ENCODE results near the gene GPR183.

GPR183 gene

GRCh38 chr13:99320693-99321481 is 13.7 kb upstream of the GPR183 start:
- TF ChIP-seq ZNF843 (tag by site-specific recombination; IDR thresholded peaks at IDR 0.05), result no peak
- no peak for TF ChIP-seq ZNF416 (tag by site-specific recombination; IDR thresholded peaks at IDR 0.05)
- 0 out of 2 replicates have a peak, but pooled peaks have one; percentile 11 for TF ChIP-seq ZNF664 (tag by site-specific recombination; IDR thresholded peaks at IDR 0.05)
- TF ChIP-seq, protein P1, sequence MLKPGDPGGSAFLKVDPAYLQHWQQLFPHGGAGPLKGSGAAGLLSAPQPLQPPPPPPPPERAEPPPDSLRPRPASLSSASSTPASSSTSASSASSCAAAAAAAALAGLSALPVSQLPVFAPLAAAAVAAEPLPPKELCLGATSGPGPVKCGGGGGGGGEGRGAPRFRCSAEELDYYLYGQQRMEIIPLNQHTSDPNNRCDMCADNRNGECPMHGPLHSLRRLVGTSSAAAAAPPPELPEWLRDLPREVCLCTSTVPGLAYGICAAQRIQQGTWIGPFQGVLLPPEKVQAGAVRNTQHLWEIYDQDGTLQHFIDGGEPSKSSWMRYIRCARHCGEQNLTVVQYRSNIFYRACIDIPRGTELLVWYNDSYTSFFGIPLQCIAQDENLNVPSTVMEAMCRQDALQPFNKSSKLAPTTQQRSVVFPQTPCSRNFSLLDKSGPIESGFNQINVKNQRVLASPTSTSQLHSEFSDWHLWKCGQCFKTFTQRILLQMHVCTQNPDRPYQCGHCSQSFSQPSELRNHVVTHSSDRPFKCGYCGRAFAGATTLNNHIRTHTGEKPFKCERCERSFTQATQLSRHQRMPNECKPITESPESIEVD (tag by site-specific recombination; IDR thresholded peaks at IDR 0.05), result peak; percentile 62; the same call in 1 of the 2 replicates
- TF ChIP-seq SCRT2 (tag by site-specific recombination; IDR thresholded peaks at IDR 0.05), result peak; percentile 44; the same call in 1 of the 2 replicates
- CTCF ChIA-PET, result no interaction called here
- POLR2A ChIA-PET, result no interaction called here
- Histone ChIP-seq H3K36me3 (ENCODE audit: control insufficient read depth in 2 of 2, insufficient read depth in 1 of 2, low read length in 2 of 2) (peaks cover 0 to 3% of the 10 kb centered on the region in 2 experiments; a peak in 1 of 3 replicates), H3K4me1 (ENCODE audit: control insufficient read depth, insufficient read depth, low read length) (0 out of 2 replicates have a peak, but pooled peaks cover 5% of the 10 kb centered on the region), H3K27ac (ENCODE audit: extremely low read depth, low read depth, low read length) (no peak overlapping the region), H3K4me3 (ENCODE audit: low read depth, low read length) (no peak overlapping the region), H3K9me3 (ENCODE audit: control insufficient read depth, insufficient read depth, low read depth, low read length) (no peaks in the 10 kb centered on the region)

DNA sequence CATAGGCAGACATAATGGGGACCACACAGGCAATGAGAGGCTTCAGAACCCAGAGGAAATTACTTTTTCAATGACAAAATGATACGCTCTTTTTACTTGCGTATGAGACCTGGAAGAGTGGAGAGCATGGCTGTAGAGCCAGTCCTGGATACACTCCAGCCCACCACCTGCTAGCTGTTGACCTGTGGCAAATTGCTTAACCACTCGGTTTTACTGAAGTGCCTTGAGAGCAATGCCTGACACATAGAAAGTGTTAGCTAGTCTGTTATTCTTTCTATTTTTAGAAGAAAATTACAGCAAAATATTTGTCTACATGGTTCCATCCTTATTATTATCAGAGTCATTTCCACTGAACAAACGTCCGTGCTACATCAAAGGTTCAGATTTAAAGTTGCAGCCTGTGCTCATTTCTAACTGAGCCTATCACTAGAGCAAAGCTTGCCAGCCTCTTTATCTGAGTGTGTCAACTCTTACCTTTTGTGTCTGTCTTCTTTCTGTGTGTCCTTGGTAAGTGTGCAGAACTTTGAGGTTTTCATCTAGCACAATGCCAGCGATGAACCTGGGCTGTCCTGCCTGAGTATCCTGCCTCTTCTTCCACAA is 9.6 kb upstream of the GPR183 start:
- Histone ChIP-seq H3K36me3 (ENCODE audit: control insufficient read depth in 2 of 2, insufficient read depth in 1 of 2, low read length in 2 of 2) (peaks cover 0 to 3% of the 10 kb centered on the region in 2 experiments; a peak in 1 of 3 replicates), H3K27ac (ENCODE audit: extremely low read depth, low read depth, low read length) (no peak overlapping the region), H3K9me3 (ENCODE audit: control insufficient read depth, insufficient read depth, low read depth, low read length) (no peaks in the 10 kb centered on the region), H3K4me1 (ENCODE audit: control insufficient read depth, insufficient read depth, low read length) (0 out of 2 replicates have a peak, but pooled peaks cover 3% of the 10 kb centered on the region), H3K4me3 (ENCODE audit: low read depth, low read length) (no peak overlapping the region)
- ChIA-PET CTCF (interaction anchor here (0.7 kb wide), 1 partner anchor 998 kb away, joined by 3 read pairs; no protein-coding TSS in a partner anchor), POLR2A (no interaction called here)
- no peak for TF ChIP-seq ZNF521 (tag by site-specific recombination; IDR thresholded peaks at IDR 0.05)
- TF ChIP-seq KLF7 (tag by site-specific recombination; IDR thresholded peaks at IDR 0.05; ENCODE audit: borderline replicate concordance), result no peak
- TF ChIP-seq ZNF350 (tag by site-specific recombination; IDR thresholded peaks at IDR 0.05), result no peak
- TF ChIP-seq ZNF558 (tag by site-specific recombination; IDR thresholded peaks at IDR 0.05), result no peak
- no peak for TF ChIP-seq KLF17 (tag by site-specific recombination; IDR thresholded peaks at IDR 0.05)
- no peak for TF ChIP-seq ZBTB20 (tag by site-specific recombination; IDR thresholded peaks at IDR 0.05)
- 0 out of 2 replicates have a peak, but pooled peaks have one; percentile 13 for TF ChIP-seq SCRT2 (tag by site-specific recombination; IDR thresholded peaks at IDR 0.05)
- no peak for TF ChIP-seq ZNF433 (tag by site-specific recombination; IDR thresholded peaks at IDR 0.05; ENCODE audit: low read depth)

DNA sequence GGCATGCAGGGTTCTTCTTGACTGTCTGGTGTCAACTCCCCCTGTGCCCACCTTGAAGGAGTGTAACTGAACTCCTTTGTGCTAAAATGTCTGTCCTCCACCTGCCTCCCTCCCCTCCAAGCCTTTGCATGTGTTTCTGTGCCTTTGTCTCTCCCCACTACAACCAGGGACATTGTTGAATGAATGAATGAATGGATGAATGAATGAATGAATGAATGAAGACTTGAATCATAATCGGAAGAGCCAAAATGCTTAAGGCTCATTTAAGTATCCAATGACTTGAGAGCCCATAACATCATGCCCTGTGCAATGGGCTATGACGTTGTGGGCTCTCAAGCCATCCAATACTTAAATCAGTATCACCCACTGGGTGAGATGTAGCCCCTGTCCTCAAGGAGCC is 9.0 kb upstream of the GPR183 start:
- TF ChIP-seq ZFP3 (tag by site-specific recombination; IDR thresholded peaks at IDR 0.05; ENCODE audit: low read depth) (no peak), ZNF354C (tag by site-specific recombination; IDR thresholded peaks at IDR 0.05; ENCODE audit: borderline replicate concordance, low read depth) (no peak), ZNF24 (tag by site-specific recombination; IDR thresholded peaks at IDR 0.05) (peak; percentile 62; the same call in 1 of the 2 replicates)
- Histone ChIP-seq H3K4me1 (ENCODE audit: control insufficient read depth, insufficient read depth, low read length) (0 out of 2 replicates have a peak, but pooled peaks cover 3% of the 10 kb centered on the region), H3K36me3 (ENCODE audit: control insufficient read depth in 2 of 2, insufficient read depth in 1 of 2, low read length in 2 of 2) (peaks cover 0 to 3% of the 10 kb centered on the region in 2 experiments; a peak in 1 of 3 replicates), H3K9me3 (ENCODE audit: control insufficient read depth, insufficient read depth, low read depth, low read length) (no peaks in the 10 kb centered on the region), H3K4me3 (ENCODE audit: low read depth, low read length) (no peak overlapping the region), H3K27ac (ENCODE audit: extremely low read depth, low read depth, low read length) (no peak overlapping the region)
- POLR2A ChIA-PET, result no interaction called here
- CTCF ChIA-PET, result no interaction called here
